ENCODE data around the gene MCF2L2. TPM values are rescaled to one million over a fixed set of nuclear protein-coding genes. Genes with fewer than 3 reads are reported as not detected.

MCF2L2 gene
- total and polyA plus RNA-seq, 5 donors from 2014 or later = 2.1 to 20.7 (median 4.0) TPM

- DNase-seq (no peak), ATAC-seq (ENCODE audit: low read depth in 2 of 2) (no peak)
- no peaks in the 10 kb centered on the region for H3K9me3 Mint-ChIP-seq
- Histone ChIP-seq H3K4me1 (ENCODE audit: control insufficient read depth, insufficient read depth, low read length, poor library complexity, severe bottlenecking) (peaks cover 9% of the 10 kb centered on the region), H3K27me3 (ENCODE audit: control insufficient read depth, insufficient read depth, low read length) (no peaks in the 10 kb centered on the region), H3K27ac (ENCODE audit: insufficient read depth, low read length, poor library complexity, severe bottlenecking) (peak overlapping the region; percentile 90), H3K9me3 (ENCODE audit: control insufficient read depth in 2 of 2, low read length in 2 of 2) (no peaks in the 10 kb centered on the region), H3K36me3 (ENCODE audit: control insufficient read depth, insufficient read depth, low read length) (peaks cover 5% of the 10 kb centered on the region), H3K4me3 (ENCODE audit: low read depth, low read length) (no peak overlapping the region)
- peaks cover 5% of the 10 kb centered on the region for H3K36me3 Mint-ChIP-seq
- H3K27ac Mint-ChIP-seq = peak overlapping the region; percentile 34 to 96 (median 87)
- no peaks in the 10 kb centered on the region for H3K27me3 Mint-ChIP-seq
- peaks cover 14 to 31% (median 24%) of the 10 kb centered on the region in 4 donors for H3K4me1 Mint-ChIP-seq
- no peak overlapping the region for H3K4me3 Mint-ChIP-seq
These were observed 141.0 kb downstream of the MCF2L2 start for GRCh38 chr3:183287301-183287971.

GRCh38 chr3:183285828-183286457 is 142.5 kb downstream of the MCF2L2 start:
- H3K36me3 Mint-ChIP-seq = peaks cover 2% of the 10 kb centered on the region
- Histone ChIP-seq H3K27me3 (ENCODE audit: control insufficient read depth, insufficient read depth, low read length) (no peaks in the 10 kb centered on the region), H3K27ac (ENCODE audit: insufficient read depth, low read length, poor library complexity, severe bottlenecking) (peak overlapping the region; percentile 90), H3K4me1 (ENCODE audit: control insufficient read depth, insufficient read depth, low read length, poor library complexity, severe bottlenecking) (peaks cover 9% of the 10 kb centered on the region), H3K9me3 (ENCODE audit: control insufficient read depth in 2 of 2, low read length in 2 of 2) (no peaks in the 10 kb centered on the region), H3K4me3 (ENCODE audit: low read depth, low read length) (peak overlapping the region; percentile 53), H3K36me3 (ENCODE audit: control insufficient read depth, insufficient read depth, low read length) (peaks cover 2% of the 10 kb centered on the region)
- peak overlapping the region; percentile 0 to 74 (median 64) for H3K4me3 Mint-ChIP-seq
- H3K27ac Mint-ChIP-seq = peak overlapping the region; percentile 87 to 96 (median 91)
- no peaks in the 10 kb centered on the region for H3K9me3 Mint-ChIP-seq
- H3K27me3 Mint-ChIP-seq = no peaks in the 10 kb centered on the region
- H3K4me1 Mint-ChIP-seq = peaks cover 14 to 31% (median 24%) of the 10 kb centered on the region in 4 donors
- peak; percentile 93 to 96 for ATAC-seq (ENCODE audit: low read depth in 2 of 2)
- DNase-seq = peak; percentile 87 to 93 (median 89)

- DNase-seq = no peak
- Mint-ChIP-seq H3K4me1 (peaks cover 14 to 31% (median 24%) of the 10 kb centered on the region in 4 donors), H3K36me3 (no peaks in the 10 kb centered on the region), H3K9me3 (no peaks in the 10 kb centered on the region), H3K27me3 (no peaks in the 10 kb centered on the region), H3K4me3 (peak overlapping the region; percentile 0 to 74 (median 64)), H3K27ac (peak overlapping the region; percentile 32 to 96 (median 91))
- no peak for ATAC-seq (ENCODE audit: low read depth in 2 of 2)
- H3K27me3 ChIP-seq (ENCODE audit: control insufficient read depth, insufficient read depth, low read length) = no peaks in the 10 kb centered on the region
- no peaks in the 10 kb centered on the region for H3K9me3 ChIP-seq (ENCODE audit: control insufficient read depth in 2 of 2, low read length in 2 of 2)
- no peaks in the 10 kb centered on the region for H3K36me3 ChIP-seq (ENCODE audit: control insufficient read depth, insufficient read depth, low read length)
- H3K27ac ChIP-seq (ENCODE audit: insufficient read depth, low read length, poor library complexity, severe bottlenecking) = peak overlapping the region; percentile 90
- H3K4me3 ChIP-seq (ENCODE audit: low read depth, low read length) = peak overlapping the region; percentile 33
- peaks cover 9% of the 10 kb centered on the region for H3K4me1 ChIP-seq (ENCODE audit: control insufficient read depth, insufficient read depth, low read length, poor library complexity, severe bottlenecking)
These were observed 143.1 kb downstream of the MCF2L2 start for GRCh38 chr3:183285318-183285717.

GRCh38 chr3:183284570-183284969 is 143.8 kb downstream of the MCF2L2 start:
- H3K27ac ChIP-seq (ENCODE audit: insufficient read depth, low read length, poor library complexity, severe bottlenecking) = peak overlapping the region; percentile 90
- H3K36me3 ChIP-seq (ENCODE audit: control insufficient read depth, insufficient read depth, low read length) = no peaks in the 10 kb centered on the region
- Mint-ChIP-seq H3K27ac (peak overlapping the region in 2 of 3 donors; percentile 91 to 96), H3K27me3 (no peaks in the 10 kb centered on the region), H3K36me3 (no peaks in the 10 kb centered on the region), H3K4me3 (no peak overlapping the region), H3K9me3 (no peaks in the 10 kb centered on the region), H3K4me1 (peaks cover 14 to 31% (median 24%) of the 10 kb centered on the region in 4 donors)
- H3K9me3 ChIP-seq (ENCODE audit: control insufficient read depth in 2 of 2, low read length in 2 of 2) = no peaks in the 10 kb centered on the region
- DNase-seq (no peak), ATAC-seq (ENCODE audit: low read depth in 2 of 2) (no peak)
- H3K4me3 ChIP-seq (ENCODE audit: low read depth, low read length) = no peak overlapping the region
- H3K4me1 ChIP-seq (ENCODE audit: control insufficient read depth, insufficient read depth, low read length, poor library complexity, severe bottlenecking) = peaks cover 9% of the 10 kb centered on the region
- no peaks in the 10 kb centered on the region for H3K27me3 ChIP-seq (ENCODE audit: control insufficient read depth, insufficient read depth, low read length)

GRCh38 chr3:183283886-183284285 is 144.5 kb downstream of the MCF2L2 start:
- H3K27ac ChIP-seq (ENCODE audit: insufficient read depth, low read length, poor library complexity, severe bottlenecking) = no peak overlapping the region
- Mint-ChIP-seq H3K4me1 (peaks cover 14 to 31% (median 24%) of the 10 kb centered on the region in 4 donors), H3K27me3 (no peaks in the 10 kb centered on the region), H3K36me3 (no peaks in the 10 kb centered on the region), H3K9me3 (no peaks in the 10 kb centered on the region), H3K4me3 (no peak overlapping the region), H3K27ac (peak overlapping the region in 1 of 3 donors; percentile 96)
- ATAC-seq (ENCODE audit: low read depth in 2 of 2) (no peak), DNase-seq (no peak)
- no peaks in the 10 kb centered on the region for H3K9me3 ChIP-seq (ENCODE audit: control insufficient read depth in 2 of 2, low read length in 2 of 2)
- no peak overlapping the region for H3K4me3 ChIP-seq (ENCODE audit: low read depth, low read length)
- peaks cover 9% of the 10 kb centered on the region for H3K4me1 ChIP-seq (ENCODE audit: control insufficient read depth, insufficient read depth, low read length, poor library complexity, severe bottlenecking)
- no peaks in the 10 kb centered on the region for H3K36me3 ChIP-seq (ENCODE audit: control insufficient read depth, insufficient read depth, low read length)
- H3K27me3 ChIP-seq (ENCODE audit: control insufficient read depth, insufficient read depth, low read length) = no peaks in the 10 kb centered on the region

GRCh38 chr3:183281126-183281797 is 147.2 kb downstream of the MCF2L2 start:
- H3K4me1 Mint-ChIP-seq = peaks cover 12 to 19% (median 13%) of the 10 kb centered on the region in 4 donors
- no peaks in the 10 kb centered on the region for H3K27me3 ChIP-seq (ENCODE audit: control insufficient read depth, insufficient read depth, low read length)
- no peaks in the 10 kb centered on the region for H3K9me3 Mint-ChIP-seq
- no peak overlapping the region for H3K4me3 ChIP-seq (ENCODE audit: low read depth, low read length)
- H3K36me3 ChIP-seq (ENCODE audit: control insufficient read depth, insufficient read depth, low read length) = no peaks in the 10 kb centered on the region
- H3K4me3 Mint-ChIP-seq = no peak overlapping the region
- no peaks in the 10 kb centered on the region for H3K27me3 Mint-ChIP-seq
- H3K27ac Mint-ChIP-seq = no peak overlapping the region
- H3K27ac ChIP-seq (ENCODE audit: insufficient read depth, low read length, poor library complexity, severe bottlenecking) = no peak overlapping the region
- no peaks in the 10 kb centered on the region for H3K36me3 Mint-ChIP-seq
- peaks cover 9% of the 10 kb centered on the region for H3K4me1 ChIP-seq (ENCODE audit: control insufficient read depth, insufficient read depth, low read length, poor library complexity, severe bottlenecking)
- no peaks in the 10 kb centered on the region for H3K9me3 ChIP-seq (ENCODE audit: control insufficient read depth in 2 of 2, low read length in 2 of 2)
- DNase-seq (no peak), ATAC-seq (ENCODE audit: low read depth in 2 of 2) (no peak)

- H3K4me3 Mint-ChIP-seq = no peak overlapping the region
- DNase-seq (no peak), ATAC-seq (ENCODE audit: low read depth in 2 of 2) (no peak)
- no peak overlapping the region for H3K27ac ChIP-seq (ENCODE audit: insufficient read depth, low read length, poor library complexity, severe bottlenecking)
- H3K4me1 ChIP-seq (ENCODE audit: control insufficient read depth, insufficient read depth, low read length, poor library complexity, severe bottlenecking) = no peaks in the 10 kb centered on the region
- no peaks in the 10 kb centered on the region for H3K9me3 Mint-ChIP-seq
- no peaks in the 10 kb centered on the region for H3K36me3 Mint-ChIP-seq
- H3K4me1 Mint-ChIP-seq = peaks cover 0 to 10% (median 4%) of the 10 kb centered on the region in 4 donors
- H3K27ac Mint-ChIP-seq = no peak overlapping the region
- H3K9me3 ChIP-seq (ENCODE audit: control insufficient read depth in 2 of 2, low read length in 2 of 2) = no peaks in the 10 kb centered on the region
- H3K4me3 ChIP-seq (ENCODE audit: low read depth, low read length) = no peak overlapping the region
- H3K27me3 Mint-ChIP-seq = no peaks in the 10 kb centered on the region
- H3K36me3 ChIP-seq (ENCODE audit: control insufficient read depth, insufficient read depth, low read length) = no peaks in the 10 kb centered on the region
- no peaks in the 10 kb centered on the region for H3K27me3 ChIP-seq (ENCODE audit: control insufficient read depth, insufficient read depth, low read length)
These were observed 149.0 kb downstream of the MCF2L2 start for GRCh38 chr3:183279371-183279770.
